OCI-LY7 (cell line): ENCODE measurements around the gene GREB1. TPM values are rescaled to one million over a fixed set of nuclear protein-coding genes. Genes with fewer than 3 reads are reported as not detected.

Source experiments
- BruUV-seq: library from RNA; stranded (reverse); fragments of 400-500 nt; replicated peaks from 2 replicates; lab custom pipeline; 2021; lab: Mats Ljungman, UMichigan
- CTCF ChIA-PET: fragments of 300-600 bp; sonication (Branson Sonifier 250); formaldehyde crosslinking; loops from one replicate; lab custom pipeline; 2022; ENCODE audit warnings: antibody characterized with exemption; ENCODE audit not compliant: unreplicated experiment; lab: Charles Lee
- POLR2A ChIA-PET: fragments of 300-600 bp; sonication (Branson Sonifier 250); formaldehyde crosslinking; loops from one replicate; lab custom pipeline; 2022; ENCODE audit warnings: antibody characterized with exemption; lab: Charles Lee
- DNase-seq: peaks from one replicate; pipeline ENCODE4 v3.0.0-alpha.2; 2015; ENCODE audit warnings: low spot score
- H2AFZ ChIP-seq: fragments of 200-600 bp; sonication (generic), shearing (Covaris generic); 2 replicates; pipeline ENCODE4 v1.6.1; 2014; ENCODE audit warnings: mild to moderate bottlenecking, antibody characterized with exemption, low read length, moderate library complexity
- H3K27ac ChIP-seq: fragments of 200-600 bp; sonication (generic); 2 replicates; pipeline ENCODE4 v1.5.1; 2014; ENCODE audit warnings: mixed run types, low read depth, mild to moderate bottlenecking, moderate library complexity, low read length, inconsistent platforms; ENCODE audit not compliant: poor library complexity, severe bottlenecking
- H3K36me3 ChIP-seq: fragments of 200-600 bp; sonication (generic); 2 replicates; pipeline ENCODE4 v1.6.1; 2014; ENCODE audit warnings: mild to moderate bottlenecking, antibody characterized with exemption, low read length, moderate library complexity, mixed read lengths; ENCODE audit not compliant: insufficient read depth
- H3K4me1 ChIP-seq: fragments of 200-600 bp; sonication (generic); 2 replicates; pipeline ENCODE4 v1.5.1; 2014; ENCODE audit warnings: mild to moderate bottlenecking, low read length; ENCODE audit not compliant: insufficient read depth, poor library complexity, severe bottlenecking
- H3K4me2 ChIP-seq: fragments of 200-600 bp; sonication (generic); 2 replicates; pipeline ENCODE4 v1.6.1; 2014; ENCODE audit warnings: mild to moderate bottlenecking, low read length
- H3K4me3 ChIP-seq: fragments of 200-600 bp; sonication (generic); 2 replicates; pipeline ENCODE4 v1.5.1; 2014; ENCODE audit warnings: mild to moderate bottlenecking, low read depth, low read length; ENCODE audit not compliant: poor library complexity, severe bottlenecking
- H3K79me2 ChIP-seq: fragments of 200-600 bp; sonication (generic); 2 replicates; pipeline ENCODE4 v1.6.1; 2016; ENCODE audit warnings: low read depth, mild to moderate bottlenecking, low read length, moderate library complexity, mixed read lengths; ENCODE audit not compliant: insufficient read depth
- H3K9me2 ChIP-seq: fragments of 200-600 bp; sonication (generic); 2 replicates; pipeline ENCODE4 v1.6.1; 2016; ENCODE audit warnings: mild to moderate bottlenecking, low read length, mixed read lengths; ENCODE audit not compliant: insufficient read depth
- H3K9me3 ChIP-seq: fragments of 200-600 bp; sonication (generic); 2 replicates; pipeline ENCODE4 v1.6.1; 2014; ENCODE audit warnings: mild to moderate bottlenecking, mixed run types, low read length, mixed read lengths
- H4K20me1 ChIP-seq: fragments of 200-600 bp; sonication (generic); 2 replicates; pipeline ENCODE4 v1.6.1; 2014; ENCODE audit warnings: mild to moderate bottlenecking, antibody characterized with exemption, low read length, moderate library complexity, mixed read lengths; ENCODE audit not compliant: insufficient read depth
- CTCF ChIP-seq: fragments of 200-600 bp; sonication (generic); conservative IDR thresholded peaks from 2 replicates; pipeline ENCODE4 v1.5.1; 2014; ENCODE audit warnings: mild to moderate bottlenecking, antibody characterized with exemption, low read length, moderate library complexity, mixed read lengths
- EZH2phosphoT487 ChIP-seq: fragments of 200-600 bp; sonication (generic); IDR thresholded peaks from 2 replicates; pipeline ENCODE4 v1.6.1; 2018; ENCODE audit warnings: low read depth, borderline replicate concordance, mild to moderate bottlenecking, mixed run types, antibody characterized with exemption, low read length, moderate library complexity, mixed read lengths
- intact Hi-C: fragments of 100-400 bp; cut with micrococcal nuclease; formaldehyde crosslinking; loops from one replicate; pipeline ENCODE4 v1.10.0; 2022; ENCODE audit not compliant: unreplicated experiment
- total RNA-seq, 2 experiments: library from RNA; depleted of rRNA in 1 of 2; stranded (reverse); fragments of >200 nt in 1 of 2; shearing (Covaris generic) in 1 of 2; gene quantifications; 2 replicates each; pipeline ENCODE4 v1.2.3, GENCODE V29; 2014 to 2022

GREB1 gene
- total RNA-seq, 2 experiments from 2014 or later: 3.5 to 8.4 TPM

GRCh38 chr2:11552260-11552638 is 18.4 kb downstream of the GREB1 start:
- CTCF ChIA-PET: no interaction called here
- DNase-seq: no peak
- Histone ChIP-seq H3K79me2 (no peaks in the 10 kb centered on the region), H2AFZ (no peak overlapping the region), H3K4me1 (no peaks in the 10 kb centered on the region), H3K36me3 (no peaks in the 10 kb centered on the region), H4K20me1 (no peaks in the 10 kb centered on the region), H3K4me2 (no peak overlapping the region), H3K4me3 (no peak overlapping the region), H3K9me3 (no peaks in the 10 kb centered on the region), H3K27ac (no peak overlapping the region), H3K9me2 (no peaks in the 10 kb centered on the region)
- POLR2A ChIA-PET: no interaction called here
- BruUV-seq: no TSS peak
- intact Hi-C loops: no loop called here
- TF ChIP-seq EZH2phosphoT487 (no peak), CTCF (no peak)

GRCh38 chr2:11553661-11554398 is 20.0 kb downstream of the GREB1 start:
- DNase-seq: no peak
- H3K79me2 ChIP-seq: no peaks in the 10 kb centered on the region
- H3K9me3 ChIP-seq: no peaks in the 10 kb centered on the region
- no TSS peak for BruUV-seq
- H3K27ac ChIP-seq: no peak overlapping the region
- H4K20me1 ChIP-seq: no peaks in the 10 kb centered on the region
- POLR2A ChIA-PET: interaction anchor here (0.9 kb wide), 1 partner anchor 78 kb away, joined by 6 read pairs; no protein-coding TSS in a partner anchor
- CTCF ChIA-PET: no interaction called here
- no peak overlapping the region for H3K4me3 ChIP-seq
- no peaks in the 10 kb centered on the region for H3K36me3 ChIP-seq
- no peak overlapping the region for H3K4me2 ChIP-seq
- H3K9me2 ChIP-seq: no peaks in the 10 kb centered on the region
- intact Hi-C loops: no loop called here
- no peaks in the 10 kb centered on the region for H3K4me1 ChIP-seq
- H2AFZ ChIP-seq: no peak overlapping the region
- no peak for TF ChIP-seq CTCF
- TF ChIP-seq EZH2phosphoT487: no peak

- no peak for TF ChIP-seq EZH2phosphoT487
- no peak for TF ChIP-seq CTCF
- H3K27ac ChIP-seq: no peak overlapping the region
- CTCF ChIA-PET: no interaction called here
- BruUV-seq: no TSS peak
- no peaks in the 10 kb centered on the region for H3K9me2 ChIP-seq
- H3K36me3 ChIP-seq: no peaks in the 10 kb centered on the region
- no peak overlapping the region for H3K4me3 ChIP-seq
- DNase-seq: no peak
- H3K4me1 ChIP-seq: no peaks in the 10 kb centered on the region
- no peaks in the 10 kb centered on the region for H4K20me1 ChIP-seq
- H3K79me2 ChIP-seq: no peaks in the 10 kb centered on the region
- H2AFZ ChIP-seq: no peak overlapping the region
- POLR2A ChIA-PET: no interaction called here
- no peak overlapping the region for H3K4me2 ChIP-seq
- intact Hi-C loops: no loop called here
- H3K9me3 ChIP-seq: no peaks in the 10 kb centered on the region
Observed at GRCh38 chr2:11554399-11554716, 20.5 kb downstream of the GREB1 start.
